Measurements from ENCODE around the gene SPTB.

The SPTB gene

DNA sequence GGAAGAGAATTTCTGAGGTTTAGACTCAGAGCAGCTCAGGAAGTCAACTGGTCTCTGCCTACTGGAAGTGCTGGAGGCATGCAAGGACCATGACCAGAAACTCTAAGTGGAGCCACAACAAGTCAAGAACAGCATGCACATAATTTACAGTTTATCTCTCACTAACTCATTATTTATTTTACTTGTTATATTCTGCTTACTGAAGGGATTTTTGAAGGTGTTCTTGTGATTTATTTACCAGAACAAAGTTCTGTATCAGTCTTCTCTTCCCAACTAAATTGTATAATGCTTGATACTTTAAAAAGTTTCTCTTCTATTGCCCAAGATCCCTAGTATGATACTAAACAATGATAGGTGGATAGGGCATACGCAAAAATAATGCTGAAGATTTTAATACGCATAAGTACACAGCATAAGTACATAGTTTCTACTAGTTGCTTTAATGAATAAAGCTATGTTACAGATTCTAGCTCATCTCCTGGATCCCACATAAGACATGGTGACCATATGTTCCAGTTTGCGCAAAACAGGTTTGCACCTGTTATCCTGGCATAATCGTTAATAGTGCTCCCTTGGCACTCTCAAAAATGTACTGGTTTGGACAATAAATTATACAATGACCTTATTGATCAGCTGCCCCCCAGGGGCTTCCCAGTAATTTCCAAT lies 11.6 kb upstream of the SPTB start:
- Histone ChIP-seq H3K9me3 (ENCODE audit: control insufficient read depth in 1 of 2, low read length in 2 of 2) (no peaks in the 10 kb centered on the region), H3K36me3 (ENCODE audit: control insufficient read depth in 1 of 2, insufficient read depth in 2 of 2, low read length in 2 of 2) (no peaks in the 10 kb centered on the region), H3K27me3 (ENCODE audit: control insufficient read depth in 1 of 2, insufficient read depth in 2 of 2, low read length in 2 of 2) (no peaks in the 10 kb centered on the region), H3K4me1 (ENCODE audit: control insufficient read depth in 1 of 2, insufficient read depth in 2 of 2, low read length in 2 of 2) (no peaks in the 10 kb centered on the region), H3K9ac (ENCODE audit: low read depth in 1 of 2, low read length in 2 of 2) (no peak overlapping the region), H3K4me3 (ENCODE audit: low read depth in 1 of 2, low read length in 2 of 2) (no peak overlapping the region), H3K27ac (ENCODE audit: low read depth, low read length) (no peak overlapping the region)

DNA sequence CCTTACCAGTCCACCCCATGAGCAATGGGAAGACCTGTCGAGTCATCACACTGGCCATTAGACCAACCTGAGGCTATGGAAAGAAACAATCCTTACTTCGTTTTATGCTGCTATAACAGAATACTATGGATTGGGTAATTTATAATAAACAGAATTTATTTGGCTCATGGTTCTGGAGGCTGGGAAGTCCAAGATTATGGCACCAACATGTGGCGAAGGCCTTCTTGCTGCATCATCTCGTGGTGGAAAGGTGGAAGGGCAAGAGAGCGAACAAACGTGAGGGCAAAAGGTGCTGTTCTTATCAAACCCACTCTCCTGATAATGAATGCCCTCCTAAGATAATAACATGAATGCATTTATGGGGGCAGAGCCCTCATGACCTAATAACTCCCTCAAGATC lies 9.6 kb upstream of the SPTB start:
- H3K4me1 ChIP-seq (ENCODE audit: control insufficient read depth in 1 of 2, insufficient read depth in 2 of 2, low read length in 2 of 2) = no peaks in the 10 kb centered on the region
- no peaks in the 10 kb centered on the region for H3K9me3 ChIP-seq (ENCODE audit: control insufficient read depth in 1 of 2, low read length in 2 of 2)
- H3K9ac ChIP-seq (ENCODE audit: low read depth in 1 of 2, low read length in 2 of 2) = no peak overlapping the region

GRCh38 chr14:64885559-64885958 lies 5.9 kb upstream of the SPTB start:
- H3K4me1 ChIP-seq (ENCODE audit: control insufficient read depth in 1 of 2, insufficient read depth in 2 of 2, low read length in 2 of 2) = peaks cover 0 to 3% of the 10 kb centered on the region in 2 donors
- no peak overlapping the region for H3K9ac ChIP-seq (ENCODE audit: low read depth in 1 of 2, low read length in 2 of 2)
- no peak overlapping the region for H3K27ac ChIP-seq (ENCODE audit: low read depth, low read length)
- H3K36me3 ChIP-seq (ENCODE audit: control insufficient read depth in 1 of 2, insufficient read depth in 2 of 2, low read length in 2 of 2) = no peaks in the 10 kb centered on the region
- H3K4me3 ChIP-seq (ENCODE audit: low read depth in 1 of 2, low read length in 2 of 2) = no peak overlapping the region
- peaks cover 5 to 16% of the 10 kb centered on the region in 2 donors for H3K27me3 ChIP-seq (ENCODE audit: control insufficient read depth in 1 of 2, insufficient read depth in 2 of 2, low read length in 2 of 2)
- H3K9me3 ChIP-seq (ENCODE audit: control insufficient read depth in 1 of 2, low read length in 2 of 2) = no peaks in the 10 kb centered on the region

More for the DNA sequence above, 9.6 kb upstream of the SPTB start:
- Histone ChIP-seq H3K36me3 (ENCODE audit: control insufficient read depth in 1 of 2, insufficient read depth in 2 of 2, low read length in 2 of 2) (no peaks in the 10 kb centered on the region), H3K27me3 (ENCODE audit: control insufficient read depth in 1 of 2, insufficient read depth in 2 of 2, low read length in 2 of 2) (no peaks in the 10 kb centered on the region), H3K27ac (ENCODE audit: low read depth, low read length) (no peak overlapping the region), H3K4me3 (ENCODE audit: low read depth in 1 of 2, low read length in 2 of 2) (no peak overlapping the region)

DNA sequence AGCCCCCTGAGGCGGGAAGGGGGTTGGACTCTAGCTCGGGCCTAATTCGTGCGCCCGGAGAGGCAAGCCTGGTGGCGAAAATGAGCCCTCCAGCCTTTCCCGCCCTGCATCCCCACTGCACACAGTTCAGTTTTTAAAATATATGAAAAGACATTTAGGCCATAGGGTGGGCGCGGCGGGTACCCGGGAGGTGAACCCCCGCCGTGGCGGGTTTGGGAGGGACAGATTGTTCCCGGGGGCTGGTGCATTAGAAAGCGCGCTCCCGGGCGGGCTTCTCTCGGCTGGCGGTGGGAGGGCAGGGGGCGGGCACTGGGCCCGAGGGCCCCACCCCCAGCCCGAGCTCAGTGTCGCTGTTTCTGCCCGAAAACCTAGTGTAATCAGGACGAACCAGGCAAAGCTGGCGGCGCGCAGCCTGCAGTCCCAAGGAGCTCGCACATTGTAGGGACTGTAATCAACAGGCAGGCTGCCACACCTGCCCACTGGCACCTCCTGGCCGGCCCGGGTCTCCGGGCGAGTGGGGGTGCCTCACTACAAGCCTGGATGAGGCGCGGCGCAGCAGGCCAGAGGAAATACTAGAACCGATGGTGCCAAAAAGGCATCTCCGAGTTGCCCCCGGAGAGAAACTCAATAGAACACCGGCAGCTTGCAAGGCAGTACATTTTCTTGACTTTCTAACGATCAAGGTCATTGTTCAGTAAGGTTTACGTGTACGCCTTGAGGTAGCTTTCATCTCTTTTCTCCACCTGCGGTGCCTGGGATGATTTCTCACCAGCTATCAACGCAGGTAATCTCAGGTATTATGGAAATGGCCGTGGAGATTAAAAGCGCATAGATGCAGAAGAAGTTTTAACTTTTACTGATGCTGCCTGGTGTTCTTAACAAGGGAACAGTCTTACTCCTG lies 764 bp upstream of the SPTB start:
- H3K4me3 ChIP-seq (ENCODE audit: low read depth in 1 of 2, low read length in 2 of 2) = peak overlapping the region; percentile 63 to 66
- peaks cover 0 to 12% of the 10 kb centered on the region in 2 donors for H3K4me1 ChIP-seq (ENCODE audit: control insufficient read depth in 1 of 2, insufficient read depth in 2 of 2, low read length in 2 of 2)
- no peaks in the 10 kb centered on the region for H3K36me3 ChIP-seq (ENCODE audit: control insufficient read depth in 1 of 2, insufficient read depth in 2 of 2, low read length in 2 of 2)
- no peaks in the 10 kb centered on the region for H3K9me3 ChIP-seq (ENCODE audit: control insufficient read depth in 1 of 2, low read length in 2 of 2)
- H3K27me3 ChIP-seq (ENCODE audit: control insufficient read depth in 1 of 2, insufficient read depth in 2 of 2, low read length in 2 of 2) = peaks cover 13 to 49% of the 10 kb centered on the region in 2 donors
- H3K27ac ChIP-seq (ENCODE audit: low read depth, low read length) = no peak overlapping the region
- H3K9ac ChIP-seq (ENCODE audit: low read depth in 1 of 2, low read length in 2 of 2) = no peak overlapping the region

DNA sequence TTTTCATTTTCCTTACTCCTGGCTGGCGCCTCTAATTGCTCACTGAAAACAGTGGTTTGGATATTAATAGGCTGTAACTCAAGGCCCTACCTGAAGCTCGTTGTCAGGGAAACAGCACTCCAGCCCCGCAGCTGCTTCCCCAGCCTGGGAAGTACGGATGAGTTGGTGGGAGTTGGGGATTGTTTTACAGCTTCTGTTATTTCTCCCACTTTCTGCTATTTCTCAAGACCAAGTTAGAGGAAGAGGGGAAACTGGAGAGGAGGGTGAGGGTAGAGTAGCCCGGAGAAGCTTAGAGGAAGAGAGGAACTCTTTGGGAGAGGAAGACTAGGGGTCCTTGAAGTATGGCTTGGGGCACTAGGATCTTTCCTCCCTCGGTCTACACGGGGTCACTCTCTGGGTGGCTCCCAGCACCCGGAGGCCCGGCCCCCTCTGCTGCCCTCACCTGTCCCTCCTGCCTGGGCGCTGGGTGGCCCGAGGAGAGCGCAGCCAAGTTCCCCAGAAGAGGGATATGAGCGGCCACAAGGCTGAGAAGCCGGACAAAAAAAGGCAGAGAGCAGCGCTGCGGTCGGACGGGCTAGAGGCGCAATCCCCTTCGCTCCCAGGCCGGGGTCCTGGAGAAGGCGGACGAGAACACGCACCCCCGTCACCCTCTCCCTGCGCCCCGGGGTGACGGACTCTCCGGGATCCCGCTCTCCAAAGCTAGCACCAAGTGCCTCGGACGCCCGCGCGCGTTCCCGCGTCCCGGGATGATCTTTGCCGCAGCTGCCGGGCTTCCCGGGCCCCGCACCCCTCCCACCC lies 671 bp downstream of the SPTB start:
- Histone ChIP-seq H3K27ac (ENCODE audit: low read depth, low read length) (no peak overlapping the region), H3K36me3 (ENCODE audit: control insufficient read depth in 1 of 2, insufficient read depth in 2 of 2, low read length in 2 of 2) (no peaks in the 10 kb centered on the region), H3K9ac (ENCODE audit: low read depth in 1 of 2, low read length in 2 of 2) (no peak overlapping the region), H3K4me1 (ENCODE audit: control insufficient read depth in 1 of 2, insufficient read depth in 2 of 2, low read length in 2 of 2) (peaks cover 0 to 12% of the 10 kb centered on the region in 2 donors), H3K4me3 (ENCODE audit: low read depth in 1 of 2, low read length in 2 of 2) (peak overlapping the region in 1 of 2 donors; percentile 63), H3K9me3 (ENCODE audit: control insufficient read depth in 1 of 2, low read length in 2 of 2) (no peaks in the 10 kb centered on the region), H3K27me3 (ENCODE audit: control insufficient read depth in 1 of 2, insufficient read depth in 2 of 2, low read length in 2 of 2) (peaks cover 13 to 49% of the 10 kb centered on the region in 2 donors)

GRCh38 chr14:64877846-64878245 lies 1.9 kb downstream of the SPTB start:
- H3K9me3 ChIP-seq (ENCODE audit: control insufficient read depth in 1 of 2, low read length in 2 of 2) = no peaks in the 10 kb centered on the region
- no peak overlapping the region for H3K27ac ChIP-seq (ENCODE audit: low read depth, low read length)
- H3K36me3 ChIP-seq (ENCODE audit: control insufficient read depth in 1 of 2, insufficient read depth in 2 of 2, low read length in 2 of 2) = no peaks in the 10 kb centered on the region
- H3K9ac ChIP-seq (ENCODE audit: low read depth in 1 of 2, low read length in 2 of 2) = no peak overlapping the region
- H3K4me3 ChIP-seq (ENCODE audit: low read depth in 1 of 2, low read length in 2 of 2) = no peak overlapping the region
- peaks cover 13 to 45% of the 10 kb centered on the region in 2 donors for H3K27me3 ChIP-seq (ENCODE audit: control insufficient read depth in 1 of 2, insufficient read depth in 2 of 2, low read length in 2 of 2)
- peaks cover 0 to 12% of the 10 kb centered on the region in 2 donors for H3K4me1 ChIP-seq (ENCODE audit: control insufficient read depth in 1 of 2, insufficient read depth in 2 of 2, low read length in 2 of 2)

DNA sequence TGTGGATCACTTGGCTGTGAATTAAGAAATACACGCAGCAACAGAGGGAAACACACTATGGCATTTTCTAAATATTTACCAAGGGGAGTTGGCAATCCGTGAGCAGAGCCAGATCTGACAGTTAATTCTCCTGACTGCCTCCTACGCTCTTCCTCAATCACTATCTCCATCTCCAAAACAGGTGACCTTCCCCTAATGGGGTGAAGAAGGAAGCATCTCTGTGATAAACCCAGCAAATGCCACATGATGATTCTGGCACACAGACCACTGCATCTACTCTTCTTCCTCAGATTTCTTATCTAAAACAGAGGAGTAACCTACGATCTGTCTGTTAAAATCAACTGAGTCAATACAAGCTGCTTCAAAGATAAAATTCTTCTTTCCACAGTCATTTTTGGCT lies 4.4 kb downstream of the SPTB start:
- Histone ChIP-seq H3K9me3 (ENCODE audit: control insufficient read depth in 1 of 2, low read length in 2 of 2) (no peaks in the 10 kb centered on the region), H3K4me1 (ENCODE audit: control insufficient read depth in 1 of 2, insufficient read depth in 2 of 2, low read length in 2 of 2) (peaks cover 0 to 6% of the 10 kb centered on the region in 2 donors), H3K4me3 (ENCODE audit: low read depth in 1 of 2, low read length in 2 of 2) (no peak overlapping the region), H3K27ac (ENCODE audit: low read depth, low read length) (no peak overlapping the region), H3K36me3 (ENCODE audit: control insufficient read depth in 1 of 2, insufficient read depth in 2 of 2, low read length in 2 of 2) (no peaks in the 10 kb centered on the region), H3K27me3 (ENCODE audit: control insufficient read depth in 1 of 2, insufficient read depth in 2 of 2, low read length in 2 of 2) (peaks cover 12 to 31% of the 10 kb centered on the region in 2 donors), H3K9ac (ENCODE audit: low read depth in 1 of 2, low read length in 2 of 2) (no peak overlapping the region)

DNA sequence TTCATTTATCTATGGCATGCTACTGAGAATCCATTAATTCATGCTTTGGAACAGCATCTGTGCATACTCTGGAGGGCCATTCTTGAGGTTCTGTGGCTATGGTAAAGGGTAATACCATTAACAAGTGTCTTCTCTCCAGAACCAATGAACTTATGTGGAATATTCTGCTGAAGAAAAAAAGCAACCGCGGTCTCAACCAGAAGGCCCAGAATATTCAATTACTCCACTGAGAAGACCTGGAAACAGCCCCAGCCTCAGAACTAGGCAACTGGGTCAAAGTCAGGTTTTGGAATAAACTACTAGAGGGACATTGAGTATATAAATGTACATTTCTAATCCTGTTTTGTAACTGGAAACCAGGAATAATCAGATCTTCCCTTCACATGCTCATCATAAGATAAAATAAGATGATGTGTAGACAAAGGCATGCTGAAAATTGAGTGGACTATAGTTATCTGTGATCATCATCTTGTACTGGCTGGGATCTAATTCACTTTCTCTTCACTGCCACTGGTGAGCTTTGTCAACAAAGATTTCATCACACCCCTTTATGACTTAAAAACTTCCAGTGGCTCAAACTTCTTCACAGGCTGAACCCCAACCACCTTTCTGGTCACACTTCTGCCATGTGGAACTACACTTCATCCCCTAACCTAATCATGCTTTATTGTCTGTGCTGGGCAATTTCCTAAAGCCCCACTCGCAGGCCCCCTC lies 6.0 kb downstream of the SPTB start:
- no peak overlapping the region for H3K27ac ChIP-seq (ENCODE audit: low read depth, low read length)
- H3K9me3 ChIP-seq (ENCODE audit: control insufficient read depth in 1 of 2, low read length in 2 of 2) = no peaks in the 10 kb centered on the region
- no peak overlapping the region for H3K4me3 ChIP-seq (ENCODE audit: low read depth in 1 of 2, low read length in 2 of 2)
- H3K4me1 ChIP-seq (ENCODE audit: control insufficient read depth in 1 of 2, insufficient read depth in 2 of 2, low read length in 2 of 2) = no peaks in the 10 kb centered on the region
- peaks cover 4 to 23% of the 10 kb centered on the region in 2 donors for H3K27me3 ChIP-seq (ENCODE audit: control insufficient read depth in 1 of 2, insufficient read depth in 2 of 2, low read length in 2 of 2)
- H3K9ac ChIP-seq (ENCODE audit: low read depth in 1 of 2, low read length in 2 of 2) = no peak overlapping the region
- no peaks in the 10 kb centered on the region for H3K36me3 ChIP-seq (ENCODE audit: control insufficient read depth in 1 of 2, insufficient read depth in 2 of 2, low read length in 2 of 2)

- Histone ChIP-seq H3K27me3 (ENCODE audit: control insufficient read depth in 1 of 2, insufficient read depth in 2 of 2, low read length in 2 of 2) (peaks cover 3 to 9% of the 10 kb centered on the region in 2 donors), H3K9me3 (ENCODE audit: control insufficient read depth in 1 of 2, low read length in 2 of 2) (no peaks in the 10 kb centered on the region), H3K9ac (ENCODE audit: low read depth in 1 of 2, low read length in 2 of 2) (no peak overlapping the region), H3K27ac (ENCODE audit: low read depth, low read length) (no peak overlapping the region), H3K4me1 (ENCODE audit: control insufficient read depth in 1 of 2, insufficient read depth in 2 of 2, low read length in 2 of 2) (no peaks in the 10 kb centered on the region), H3K36me3 (ENCODE audit: control insufficient read depth in 1 of 2, insufficient read depth in 2 of 2, low read length in 2 of 2) (no peaks in the 10 kb centered on the region), H3K4me3 (ENCODE audit: low read depth in 1 of 2, low read length in 2 of 2) (no peak overlapping the region)
Observed at GRCh38 chr14:64871344-64871743, 8.4 kb downstream of the SPTB start.
